Mucosa of descending colon (tissue), 3 donors: ENCODE data around the gene ERAL1. TPM values are rescaled to one million over a fixed set of nuclear protein-coding genes. Genes with fewer than 3 reads are reported as not detected.
"Not testable (repeated sequence)": the region's sequence is repeated elsewhere in the genome, so short reads cannot be mapped to it uniquely, and the experiment has no call there.

Experiments used
- ATAC-seq: fragments of 200-7000 bp; cut with Tn5 transposase; one replicate; pipeline ENCODE4 v1.9.1; 2020; ENCODE audit warnings: mild to moderate bottlenecking, moderate library complexity
- DNase-seq, 3 donors: peaks; one replicate each; pipeline ENCODE4 v3.0.0-alpha.2; 2020
- H3K36me3 ChIP-seq: fragments of 200-600 bp; one replicate; pipeline ENCODE4 v1.8.0; 2021; ENCODE audit warnings: low read depth, mild to moderate bottlenecking
- H3K4me1 ChIP-seq: fragments of 200-600 bp; one replicate; pipeline ENCODE4 v1.8.0; 2021; ENCODE audit warnings: low read depth, mild to moderate bottlenecking
- H3K4me3 ChIP-seq: fragments of 200-600 bp; one replicate; pipeline ENCODE4 v1.8.0; 2021; ENCODE audit warnings: mild to moderate bottlenecking
- H3K9me3 ChIP-seq: fragments of 200-600 bp; one replicate; pipeline ENCODE4 v1.8.0; 2021; ENCODE audit warnings: mild to moderate bottlenecking
- intact Hi-C, 2 donors: fragments of 100-400 bp; cut with DNase I in 1 of 2; cut with micrococcal nuclease in 1 of 2; formaldehyde crosslinking; loops; one replicate each; pipeline versions ENCODE4 v1.11.0 to v1.11.1; 2022; cut with DNase I, micrococcal nuclease
- total RNA-seq, 3 donors: library from RNA; stranded (reverse); fragmentation: NEBNext Ultra II Directional in 2 of 3; extraction: Animal tissue kit (Norgen Biotek cat#: 25700) in 2 of 3; gene quantifications; one replicate each; pipeline versions ENCODE4 v1.2.1 to v1.2.4, GENCODE V29; 2021 to 2023
- TF ChIP-seq, protein P1 (sequence below): fragments of 200-600 bp; IDR thresholded peaks from one replicate; pipeline ENCODE4 v1.8.0; 2022; ENCODE audit warnings: antibody characterized with exemption, mild to moderate bottlenecking
- donor health status: DM: no; HTN: no; CAD: no; lungs with moderate emphysema.
- donor health status: DM: no; HTN: no; CAD: no.
- donor health status: DM: no; HTN: yes; CAD: no.

Gene ERAL1
- total RNA-seq, 3 donors from 2014 or later, result 28.6 to 38.7 (median 35.9) TPM

DNA sequence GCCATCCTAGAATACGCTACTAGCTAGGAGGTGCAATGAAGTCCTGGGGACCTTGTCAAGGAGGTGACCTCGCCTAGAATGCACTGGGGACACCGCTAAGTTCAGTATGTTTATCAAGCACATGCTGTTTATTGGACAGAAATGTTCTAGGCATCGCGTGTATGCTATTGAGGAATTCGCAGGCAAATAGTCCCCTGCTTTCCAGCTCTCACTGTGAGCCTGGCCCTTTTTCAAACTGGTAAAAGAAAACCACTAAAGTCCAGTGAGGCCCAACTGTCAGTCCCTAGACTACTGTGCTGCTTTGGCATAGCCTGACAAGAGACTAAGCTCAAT, 11.0 kb upstream of the ERAL1 start:
- DNase-seq (no peak), ATAC-seq (no peak)
- TF ChIP-seq, protein P1, sequence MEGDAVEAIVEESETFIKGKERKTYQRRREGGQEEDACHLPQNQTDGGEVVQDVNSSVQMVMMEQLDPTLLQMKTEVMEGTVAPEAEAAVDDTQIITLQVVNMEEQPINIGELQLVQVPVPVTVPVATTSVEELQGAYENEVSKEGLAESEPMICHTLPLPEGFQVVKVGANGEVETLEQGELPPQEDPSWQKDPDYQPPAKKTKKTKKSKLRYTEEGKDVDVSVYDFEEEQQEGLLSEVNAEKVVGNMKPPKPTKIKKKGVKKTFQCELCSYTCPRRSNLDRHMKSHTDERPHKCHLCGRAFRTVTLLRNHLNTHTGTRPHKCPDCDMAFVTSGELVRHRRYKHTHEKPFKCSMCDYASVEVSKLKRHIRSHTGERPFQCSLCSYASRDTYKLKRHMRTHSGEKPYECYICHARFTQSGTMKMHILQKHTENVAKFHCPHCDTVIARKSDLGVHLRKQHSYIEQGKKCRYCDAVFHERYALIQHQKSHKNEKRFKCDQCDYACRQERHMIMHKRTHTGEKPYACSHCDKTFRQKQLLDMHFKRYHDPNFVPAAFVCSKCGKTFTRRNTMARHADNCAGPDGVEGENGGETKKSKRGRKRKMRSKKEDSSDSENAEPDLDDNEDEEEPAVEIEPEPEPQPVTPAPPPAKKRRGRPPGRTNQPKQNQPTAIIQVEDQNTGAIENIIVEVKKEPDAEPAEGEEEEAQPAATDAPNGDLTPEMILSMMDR, result no peak
- Histone ChIP-seq H3K4me3 (no peak overlapping the region), H3K9me3 (no peaks in the 10 kb centered on the region), H3K36me3 (no peaks in the 10 kb centered on the region), H3K4me1 (peaks cover 17% of the 10 kb centered on the region)
- intact Hi-C loops, result no loop called here

DNA sequence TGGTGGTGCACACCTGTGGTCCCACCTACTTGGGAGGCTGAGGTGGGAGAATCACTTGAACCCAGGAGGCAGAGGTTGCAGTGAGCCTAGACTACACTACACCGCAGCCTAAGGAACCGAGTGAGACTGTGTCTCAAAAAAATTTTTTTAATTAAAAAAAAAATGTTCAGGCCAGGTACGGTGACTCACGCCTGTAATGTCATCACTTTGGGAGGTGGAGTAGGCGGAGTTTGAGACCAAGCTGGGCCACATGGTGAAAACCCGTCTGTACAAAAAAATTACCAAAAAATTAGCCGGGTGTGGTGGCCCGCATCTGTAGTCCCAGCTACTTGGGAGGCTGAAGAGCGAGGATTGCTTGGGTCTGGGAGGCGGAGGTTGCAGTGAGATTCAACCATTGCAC, 8.6 kb upstream of the ERAL1 start:
- Histone ChIP-seq H3K36me3 (no peaks in the 10 kb centered on the region), H3K9me3 (no peaks in the 10 kb centered on the region), H3K4me3 (no peak overlapping the region), H3K4me1 (peaks cover 7% of the 10 kb centered on the region)
- TF ChIP-seq, protein P1, result no peak
- ATAC-seq (no peak), DNase-seq (peak in 1 of 3 donors; percentile 15)
- intact Hi-C loops, result no loop called here

DNA sequence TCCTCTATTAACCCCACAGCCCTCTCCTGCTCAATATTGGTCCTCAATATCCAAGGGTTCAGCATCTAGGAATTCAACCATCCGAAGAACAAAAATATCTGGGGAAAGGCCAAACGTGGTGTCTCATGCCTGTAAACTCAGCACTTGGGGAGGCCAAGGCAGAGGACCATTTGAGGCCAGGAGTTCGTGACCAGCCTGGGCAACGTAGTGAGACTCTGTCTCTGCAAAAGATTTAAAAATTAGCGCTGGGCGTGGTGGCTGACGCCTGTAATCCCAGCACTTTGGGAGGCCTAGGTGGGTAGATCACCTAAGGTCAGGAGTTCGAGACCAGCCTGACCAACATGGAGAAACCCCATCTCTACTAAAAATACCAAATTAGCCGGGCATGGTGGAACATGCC, 8.1 kb upstream of the ERAL1 start:
- intact Hi-C loops, ATAC-seq: not testable (repeated sequence)
- DNase-seq, result peak in 1 of 3 donors; percentile 17

DNA sequence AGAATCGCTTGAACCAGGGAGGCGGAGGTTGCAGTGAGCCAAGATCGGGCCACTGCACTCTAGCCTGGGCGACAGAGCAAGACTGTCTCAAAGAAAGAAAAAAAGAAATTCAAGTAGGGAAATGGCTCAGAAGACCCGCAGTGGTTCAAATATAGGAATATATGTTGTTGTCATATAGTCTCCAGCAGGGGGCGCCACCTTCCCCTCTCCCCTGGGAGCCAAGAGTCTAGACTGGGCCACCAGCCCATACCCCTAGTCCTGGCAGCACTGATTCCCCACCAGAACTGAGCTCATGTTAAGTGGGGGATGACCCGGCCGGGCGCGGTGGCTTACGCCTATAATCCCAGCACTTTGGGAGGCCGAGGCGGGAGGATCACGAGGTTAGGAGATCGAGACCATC, 6.1 kb upstream of the ERAL1 start:
- intact Hi-C loops, H3K4me1 ChIP-seq, H3K36me3 ChIP-seq, H3K4me3 ChIP-seq, H3K9me3 ChIP-seq: not testable (repeated sequence)
- peak; percentile 52 to 54 (median 53) for DNase-seq
- ATAC-seq, result peak; percentile 79

More for the DNA sequence above, 8.1 kb upstream of the ERAL1 start:
- H3K36me3 ChIP-seq, H3K9me3 ChIP-seq, H3K4me3 ChIP-seq, H3K4me1 ChIP-seq: not testable (repeated sequence)

DNA sequence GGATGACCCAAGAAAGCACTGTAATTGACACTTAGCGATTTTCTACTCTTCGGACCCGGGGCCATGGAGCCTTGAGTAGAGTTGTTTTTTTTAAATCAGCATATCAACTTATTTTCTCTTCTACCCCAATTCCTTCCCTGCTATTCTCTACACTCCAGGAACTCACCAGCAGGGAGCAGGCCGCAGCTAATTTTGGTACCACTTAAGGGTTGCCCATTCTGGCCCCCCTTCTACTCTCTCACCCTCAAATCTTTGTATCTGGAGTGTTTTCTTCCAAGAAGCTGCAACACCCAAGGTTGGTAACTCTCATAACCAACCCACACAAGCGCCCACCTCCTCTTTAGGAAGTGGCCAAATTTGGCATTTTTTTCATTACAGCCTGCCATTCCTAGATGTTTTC, 5.5 kb upstream of the ERAL1 start:
- H3K4me3 ChIP-seq, result no peak overlapping the region
- DNase-seq, result peak in 1 of 3 donors; percentile 5
- TF ChIP-seq, protein P1, result no peak
- ATAC-seq, result no peak
- no peaks in the 10 kb centered on the region for H3K36me3 ChIP-seq
- no peaks in the 10 kb centered on the region for H3K4me1 ChIP-seq
- no peaks in the 10 kb centered on the region for H3K9me3 ChIP-seq
- intact Hi-C loops, result no loop called here

DNA sequence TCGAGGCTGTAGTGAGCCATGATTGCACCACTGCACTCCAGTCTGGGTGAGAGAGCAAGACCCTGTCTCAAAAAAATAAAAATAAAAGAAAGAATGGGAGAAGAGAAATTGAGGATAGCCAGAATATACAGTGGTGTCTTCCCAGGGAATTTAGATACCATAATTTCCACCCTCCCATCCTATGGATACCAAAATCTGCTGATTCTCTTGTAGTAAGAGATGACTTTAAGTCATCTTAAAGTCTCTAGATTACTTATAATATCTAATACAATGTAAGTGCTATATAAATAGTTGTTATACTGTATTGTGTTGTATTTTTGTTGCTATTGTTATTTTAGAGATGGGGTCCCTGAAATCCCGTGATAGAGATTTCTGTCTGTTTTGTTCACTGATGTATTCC, 1.5 kb upstream of the ERAL1 start:
- no peaks in the 10 kb centered on the region for H3K4me1 ChIP-seq
- TF ChIP-seq, protein P1, result no peak
- DNase-seq (no peak), ATAC-seq (no peak)
- no peaks in the 10 kb centered on the region for H3K9me3 ChIP-seq
- no peaks in the 10 kb centered on the region for H3K36me3 ChIP-seq
- intact Hi-C loops, result no loop called here
- no peak overlapping the region for H3K4me3 ChIP-seq

DNA sequence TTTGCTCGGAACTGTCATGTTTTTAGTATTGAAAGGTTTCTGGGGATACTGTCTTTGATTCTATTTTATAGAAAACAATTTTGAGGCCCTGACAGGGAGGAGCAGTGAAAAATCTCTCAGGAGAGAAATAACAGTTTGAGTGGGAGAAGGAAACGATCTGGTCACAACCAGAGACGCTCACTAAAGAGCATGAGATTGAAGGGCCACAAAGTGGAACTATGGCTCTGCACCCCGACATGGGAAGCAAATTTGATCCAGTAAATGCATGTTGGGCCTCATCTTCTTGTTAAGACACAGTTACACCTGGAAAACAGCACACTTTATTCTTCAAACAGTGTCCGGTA, 492 bp downstream of the ERAL1 start:
- intact Hi-C loops, result no loop called here
- ATAC-seq (no peak), DNase-seq (no peak)
- TF ChIP-seq, protein P1, result no peak
- no peaks in the 10 kb centered on the region for H3K36me3 ChIP-seq
- H3K4me1 ChIP-seq, result no peaks in the 10 kb centered on the region
- no peaks in the 10 kb centered on the region for H3K9me3 ChIP-seq
- H3K4me3 ChIP-seq, result peak overlapping the region; percentile 25
